ENCODE data around the gene GRIN3B. TPM values are rescaled to one million over a fixed set of nuclear protein-coding genes. Genes with fewer than 3 reads are reported as not detected.

GRIN3B gene
- total RNA-seq = 0.17 and 3.1 TPM in 2 replicates

GRCh38 chr19:1000095-1000494 lies at the start of gene GRIN3B:
GRIN3B (plus strand) TSS chr19:1000419; CDS start chr19:1000438, 19 bp downstream.

GRCh38 chr19:984165-984967 lies 15.9 kb upstream of the GRIN3B start, which contains the start of gene WDR18:
WDR18 (plus strand) TSS chr19:984345; CDS start chr19:984354, 9 bp downstream.

GRCh38 chr19:1020868-1021425 lies 20.7 kb downstream of the GRIN3B start, which contains the start of gene TMEM259:
TMEM259 (minus strand) TSS chr19:1021123; CDS start chr19:1020996, 127 bp downstream.

GRCh38 chr19:1025960-1026782 lies 26.0 kb downstream of the GRIN3B start, which contains the start of gene CNN2:
CNN2 (plus strand) TSS chr19:1026608; CDS start chr19:1026662, 54 bp downstream.

GRCh38 chr19:1039646-1040475 lies 39.6 kb downstream of the GRIN3B start, which contains the start of gene ABCA7:
ABCA7 (plus strand) TSS chr19:1040107; CDS start chr19:1041362, 1,255 bp downstream.

Other genes with a start within 250 kb of the GRIN3B start
- gene MISP, start 249.3 kb upstream of the GRIN3B start, total RNA-seq = under 0.01 TPM in 1 of 2 replicates, not detected in the other
- 229 and 250 TPM in 2 replicates for gene PTBP1, start 203.0 kb upstream of the GRIN3B start, total RNA-seq
- 3.4 and 4.7 TPM in 2 replicates for gene PLPPR3, start 178.5 kb upstream of the GRIN3B start, total RNA-seq
- not detected in 2 replicates for gene AZU1, start 172.6 kb upstream of the GRIN3B start, total RNA-seq
- not detected in 2 replicates for gene PRTN3, start 159.4 kb upstream of the GRIN3B start, total RNA-seq
- gene ELANE, start 148.1 kb upstream of the GRIN3B start, total RNA-seq = 0.15 and 0.50 TPM in 2 replicates
- gene CFD, start 140.8 kb upstream of the GRIN3B start, total RNA-seq = 7.0 and 7.6 TPM in 2 replicates
- gene MED16, start 107.2 kb upstream of the GRIN3B start, total RNA-seq = 48.6 and 50.4 TPM in 2 replicates
- gene RNU6-9, start 106.9 kb upstream of the GRIN3B start, total RNA-seq = not detected in 2 replicates
- 35.1 and 38.0 TPM in 2 replicates for gene R3HDM4, start 87.2 kb upstream of the GRIN3B start, total RNA-seq
- not detected in 2 replicates for gene KISS1R, start 83.1 kb upstream of the GRIN3B start, total RNA-seq
- gene ARID3A, start 74.4 kb upstream of the GRIN3B start, total RNA-seq = 6.7 and 8.7 TPM in 2 replicates
- 80.5 and 86.7 TPM in 2 replicates for gene WDR18, start 16.1 kb upstream of the GRIN3B start, total RNA-seq
- 115 and 128 TPM in 2 replicates for gene TMEM259, start 20.7 kb downstream of the GRIN3B start, total RNA-seq
- not detected in 2 replicates for gene RNU6-2, start 21.1 kb downstream of the GRIN3B start, total RNA-seq
- gene CNN2, start 26.2 kb downstream of the GRIN3B start, total RNA-seq = 303 and 326 TPM in 2 replicates
- gene ABCA7, start 39.7 kb downstream of the GRIN3B start, total RNA-seq = 2.8 and 3.0 TPM in 2 replicates
- 0.59 and 2.9 TPM in 2 replicates for gene ARHGAP45, start 66.7 kb downstream of the GRIN3B start, total RNA-seq
- gene POLR2E, start 95.0 kb downstream of the GRIN3B start, total RNA-seq = 300 TPM in 2 replicates
- 672 and 674 TPM in 2 replicates for gene GPX4, start 103.6 kb downstream of the GRIN3B start, total RNA-seq
- 31.4 and 35.2 TPM in 2 replicates for gene SBNO2, start 173.8 kb downstream of the GRIN3B start, total RNA-seq
- 67.5 and 69.3 TPM in 2 replicates for gene STK11, start 205.4 kb downstream of the GRIN3B start, total RNA-seq
- 1.8 and 2.9 TPM in 2 replicates for gene CBARP, start 237.6 kb downstream of the GRIN3B start, total RNA-seq
- 103 and 108 TPM in 2 replicates for gene ATP5F1D, start 241.3 kb downstream of the GRIN3B start, total RNA-seq
- 18.7 and 19.2 TPM in 2 replicates for gene MIDN, start 248.2 kb downstream of the GRIN3B start, total RNA-seq